Activated naive CD4-positive, alpha-beta T cell treated with anti-CD3 and anti-CD28 coated beads, Interleukin-2, amount 50 U/mL, for 72 hours (primary cell): Measurements from ENCODE around the gene SLC24A3. TPM values are rescaled to one million over a fixed set of nuclear protein-coding genes. Genes with fewer than 3 reads are reported as not detected.

Experiments
- ATAC-seq, 2 donors: fragments of 150-1000 bp; cut with Tn5 transposase; 2 replicates each; pipeline ENCODE4 v1.10.0; 2021; ENCODE audit warnings: mild to moderate bottlenecking in 2 of 2, moderate library complexity in 2 of 2
- DNase-seq, 2 donors: peaks; one replicate each; pipeline ENCODE4 v3.0.0; 2021 to 2022; ENCODE audit warnings: low spot score in 2 of 2
- H3K27ac Mint-ChIP-seq, 2 donors: one replicate each; pipeline ENCODE4 v1.8.0; 2022; ENCODE audit warnings: mild to moderate bottlenecking in 2 of 2, mixed read lengths in 2 of 2
- H3K36me3 Mint-ChIP-seq, 2 donors: one replicate each; pipeline ENCODE4 v1.8.0; 2022; ENCODE audit warnings: mixed read lengths in 2 of 2
- H3K9me3 Mint-ChIP-seq, 2 donors: one replicate each; pipeline ENCODE4 v1.8.0; 2022; ENCODE audit warnings: mixed read lengths in 2 of 2
- total RNA-seq, 2 donors: library from RNA; stranded (reverse); gene quantifications; one replicate each; pipeline ENCODE4 v1.2.3, GENCODE V29; 2022

SLC24A3 gene
- total RNA-seq, 2 donors from 2014 or later: not detected

- no peaks in the 10 kb centered on the region for H3K36me3 Mint-ChIP-seq
- DNase-seq: no peak
- no peak for ATAC-seq
- peaks cover 5 to 9% of the 10 kb centered on the region in 2 donors for H3K9me3 Mint-ChIP-seq
- no peak overlapping the region for H3K27ac Mint-ChIP-seq
Measured at GRCh38 chr20:19223640-19224039, 11.2 kb downstream of the SLC24A3 start.

GRCh38 chr20:19231359-19232035, 19.1 kb downstream of the SLC24A3 start:
- ATAC-seq (no peak), DNase-seq (no peak)
- H3K9me3 Mint-ChIP-seq: peaks cover 0 to 5% of the 10 kb centered on the region in 2 donors
- H3K27ac Mint-ChIP-seq: no peak overlapping the region
- no peaks in the 10 kb centered on the region for H3K36me3 Mint-ChIP-seq

GRCh38 chr20:19232997-19233794, 20.8 kb downstream of the SLC24A3 start:
- ATAC-seq (no peak), DNase-seq (no peak)
- H3K27ac Mint-ChIP-seq: no peak overlapping the region
- no peaks in the 10 kb centered on the region for H3K36me3 Mint-ChIP-seq
- no peaks in the 10 kb centered on the region for H3K9me3 Mint-ChIP-seq

GRCh38 chr20:19236371-19237055, 24.1 kb downstream of the SLC24A3 start:
- DNase-seq (no peak), ATAC-seq (no peak)
- no peaks in the 10 kb centered on the region for H3K9me3 Mint-ChIP-seq
- no peaks in the 10 kb centered on the region for H3K36me3 Mint-ChIP-seq
- no peak overlapping the region for H3K27ac Mint-ChIP-seq

- H3K27ac Mint-ChIP-seq: no peak overlapping the region
- H3K9me3 Mint-ChIP-seq: no peaks in the 10 kb centered on the region
- ATAC-seq (no peak), DNase-seq (no peak)
- no peaks in the 10 kb centered on the region for H3K36me3 Mint-ChIP-seq
Measured at GRCh38 chr20:19241440-19241839, 29.0 kb downstream of the SLC24A3 start.

- ATAC-seq (no peak), DNase-seq (no peak)
- Mint-ChIP-seq H3K36me3 (no peaks in the 10 kb centered on the region), H3K9me3 (no peaks in the 10 kb centered on the region), H3K27ac (no peak overlapping the region)
Measured at GRCh38 chr20:19244291-19244690, 31.8 kb downstream of the SLC24A3 start.

- Mint-ChIP-seq H3K27ac (no peak overlapping the region), H3K9me3 (no peaks in the 10 kb centered on the region), H3K36me3 (no peaks in the 10 kb centered on the region)
- ATAC-seq: no peak
- DNase-seq: no peak
Measured at GRCh38 chr20:19249106-19249879, 36.9 kb downstream of the SLC24A3 start.

GRCh38 chr20:19250346-19250745, 37.9 kb downstream of the SLC24A3 start:
- H3K27ac Mint-ChIP-seq: no peak overlapping the region

GRCh38 chr20:19251506-19251905, 39.1 kb downstream of the SLC24A3 start:
- no peaks in the 10 kb centered on the region for H3K9me3 Mint-ChIP-seq
- no peak overlapping the region for H3K27ac Mint-ChIP-seq
- no peak for ATAC-seq
- no peaks in the 10 kb centered on the region for H3K36me3 Mint-ChIP-seq
- DNase-seq: no peak

More at GRCh38 chr20:19250346-19250745, 37.9 kb downstream of the SLC24A3 start:
- ATAC-seq: no peak
- Mint-ChIP-seq H3K36me3 (no peaks in the 10 kb centered on the region), H3K9me3 (no peaks in the 10 kb centered on the region)
- no peak for DNase-seq

- Mint-ChIP-seq H3K36me3 (no peaks in the 10 kb centered on the region), H3K9me3 (no peaks in the 10 kb centered on the region), H3K27ac (no peak overlapping the region)
- DNase-seq (no peak), ATAC-seq (no peak)
Measured at GRCh38 chr20:19251958-19252357, 39.5 kb downstream of the SLC24A3 start.

GRCh38 chr20:19252451-19253120, 40.1 kb downstream of the SLC24A3 start:
- no peaks in the 10 kb centered on the region for H3K9me3 Mint-ChIP-seq
- ATAC-seq (no peak), DNase-seq (no peak)
- H3K27ac Mint-ChIP-seq: no peak overlapping the region
- no peaks in the 10 kb centered on the region for H3K36me3 Mint-ChIP-seq

- H3K27ac Mint-ChIP-seq: no peak overlapping the region
- DNase-seq (no peak), ATAC-seq (no peak)
- H3K36me3 Mint-ChIP-seq: no peaks in the 10 kb centered on the region
- H3K9me3 Mint-ChIP-seq: no peaks in the 10 kb centered on the region
Measured at GRCh38 chr20:19253316-19253715, 40.9 kb downstream of the SLC24A3 start.

- H3K27ac Mint-ChIP-seq: no peak overlapping the region
- DNase-seq: no peak
- no peaks in the 10 kb centered on the region for H3K9me3 Mint-ChIP-seq
- ATAC-seq: no peak
- no peaks in the 10 kb centered on the region for H3K36me3 Mint-ChIP-seq
Measured at GRCh38 chr20:19253916-19254820, 41.7 kb downstream of the SLC24A3 start.

GRCh38 chr20:19254956-19255355, 42.5 kb downstream of the SLC24A3 start:
- DNase-seq: no peak
- H3K9me3 Mint-ChIP-seq: no peaks in the 10 kb centered on the region
- no peak overlapping the region for H3K27ac Mint-ChIP-seq
- no peak for ATAC-seq
- no peaks in the 10 kb centered on the region for H3K36me3 Mint-ChIP-seq

GRCh38 chr20:19256085-19256484, 43.6 kb downstream of the SLC24A3 start:
- H3K9me3 Mint-ChIP-seq: no peaks in the 10 kb centered on the region

More at GRCh38 chr20:19256085-19256484, 43.6 kb downstream of the SLC24A3 start:
- H3K36me3 Mint-ChIP-seq: no peaks in the 10 kb centered on the region
- ATAC-seq (no peak), DNase-seq (no peak)
- H3K27ac Mint-ChIP-seq: no peak overlapping the region
